ENCODE results near the gene PHC3. TPM values are rescaled to one million over a fixed set of nuclear protein-coding genes. Genes with fewer than 3 reads are reported as not detected.
"Not testable (repeated sequence)": the region's sequence is repeated elsewhere in the genome, so short reads cannot be mapped to it uniquely, and the experiment has no call there.

Gene PHC3
- total RNA-seq, 1 experiment from 2014 or later = 43.9 TPM

GRCh38 chr3:170128977-170129431 is 52.5 kb downstream of the PHC3 start:
- peak; percentile 28 for DNase-seq (ENCODE audit: low read depth)

- no peak for DNase-seq (ENCODE audit: low read depth)
These were observed 53.1 kb downstream of the PHC3 start for GRCh38 chr3:170128259-170128976.

- DNase-seq (ENCODE audit: low read depth) = peak; percentile 23
These were observed 64.4 kb downstream of the PHC3 start for GRCh38 chr3:170117134-170117533.

GRCh38 chr3:170114165-170114564 is 67.4 kb downstream of the PHC3 start:
- not testable (repeated sequence) for DNase-seq (ENCODE audit: low read depth)

GRCh38 chr3:170111147-170111771 is 70.3 kb downstream of the PHC3 start:
- no peak for DNase-seq (ENCODE audit: low read depth)

- no peak for DNase-seq (ENCODE audit: low read depth)
These were observed 71.8 kb downstream of the PHC3 start for GRCh38 chr3:170109579-170110293.

- no peak for DNase-seq (ENCODE audit: low read depth)
These were observed 72.6 kb downstream of the PHC3 start for GRCh38 chr3:170108955-170109354.

GRCh38 chr3:170107941-170108340 is 73.6 kb downstream of the PHC3 start:
- no peak for DNase-seq (ENCODE audit: low read depth)

- DNase-seq (ENCODE audit: low read depth) = no peak
These were observed 79.1 kb downstream of the PHC3 start for GRCh38 chr3:170102431-170102830.

- DNase-seq (ENCODE audit: low read depth) = no peak
These were observed 80.6 kb downstream of the PHC3 start for GRCh38 chr3:170100944-170101343.

GRCh38 chr3:170098753-170099152 is 82.8 kb downstream of the PHC3 start:
- no peak for DNase-seq (ENCODE audit: low read depth)

GRCh38 chr3:170096342-170096741 is 85.2 kb downstream of the PHC3 start:
- no peak for DNase-seq (ENCODE audit: low read depth)

- DNase-seq (ENCODE audit: low read depth) = no peak
These were observed 85.8 kb downstream of the PHC3 start for GRCh38 chr3:170095771-170096170.

- DNase-seq (ENCODE audit: low read depth) = no peak
These were observed 88.6 kb downstream of the PHC3 start for GRCh38 chr3:170092907-170093306.

GRCh38 chr3:170090601-170090981 is 90.9 kb downstream of the PHC3 start:
- no peak for DNase-seq (ENCODE audit: low read depth)

GRCh38 chr3:170089862-170090600 is 91.5 kb downstream of the PHC3 start:
- DNase-seq (ENCODE audit: low read depth) = no peak

GRCh38 chr3:170085396-170085795 is 96.1 kb downstream of the PHC3 start:
- no peak for DNase-seq (ENCODE audit: low read depth)

GRCh38 chr3:170083343-170083742 is 98.2 kb downstream of the PHC3 start:
- DNase-seq (ENCODE audit: low read depth) = no peak

- DNase-seq (ENCODE audit: low read depth) = peak; percentile 17
These were observed 100.3 kb downstream of the PHC3 start for GRCh38 chr3:170081079-170081741.

- DNase-seq (ENCODE audit: low read depth) = no peak
These were observed 100.9 kb downstream of the PHC3 start for GRCh38 chr3:170080605-170081004.

- no peak for DNase-seq (ENCODE audit: low read depth)
These were observed 101.9 kb downstream of the PHC3 start for GRCh38 chr3:170079536-170080165.

Data from RPMI7951 (cell line).